Fibroblast of villous mesenchyme (primary cell): ENCODE data around the gene TMEM97. TPM values are rescaled to one million over a fixed set of nuclear protein-coding genes. Genes with fewer than 3 reads are reported as not detected.

Experiments used
- DNase-seq: peaks from one replicate; pipeline ENCODE4 v3.0.0-alpha.2; 2010; ENCODE audit warnings: low read depth
- H3K4me3 ChIP-seq: 2 replicates; pipeline ENCODE4 v1.5.1; 2011; ENCODE audit warnings: low read depth, mild to moderate bottlenecking, low read length
- CTCF ChIP-seq: IDR thresholded peaks from 2 replicates; pipeline ENCODE4 v1.5.1; 2012; ENCODE audit warnings: low read depth, mild to moderate bottlenecking, low read length; ENCODE audit not compliant: insufficient read depth
- total RNA-seq: library from RNA; depleted of rRNA; stranded (reverse); fragments of >200 nt; gene quantifications from 2 replicates; pipeline ENCODE4 v1.2.3, GENCODE V29; 2012

The TMEM97 gene
- total RNA-seq, 1 donor: 47.1 TPM

GRCh38 chr17:28348979-28349378 lies 30.0 kb downstream of the TMEM97 start:
- no peak for TF ChIP-seq CTCF
- DNase-seq: no peak
- H3K4me3 ChIP-seq: no peak overlapping the region

DNA sequence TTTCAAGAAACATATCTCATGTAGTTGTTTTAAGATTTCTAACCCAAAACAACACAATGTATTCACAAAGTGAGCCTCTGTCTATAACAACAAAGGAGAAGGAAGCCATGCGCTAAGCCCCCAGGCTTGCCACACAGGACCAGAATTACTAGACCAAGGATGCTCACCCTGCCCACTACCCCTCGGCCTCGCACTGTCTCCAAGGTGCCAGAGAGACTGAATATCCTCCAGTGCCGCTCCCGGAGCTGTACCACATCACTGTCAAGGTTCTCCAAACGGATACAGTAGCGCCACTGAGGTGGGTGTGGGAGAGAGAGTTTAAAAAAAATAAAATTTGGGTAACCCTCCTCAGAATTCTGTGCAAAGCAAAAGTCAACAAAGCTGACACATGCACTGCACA lies 31.3 kb downstream of the TMEM97 start:
- no peak for TF ChIP-seq CTCF
- no peak overlapping the region for H3K4me3 ChIP-seq
- DNase-seq: no peak

- peak; percentile 95 for DNase-seq
- TF ChIP-seq CTCF: peak; percentile 12
- H3K4me3 ChIP-seq: peak within 1 kb of the TSS; percentile 88
Observed at GRCh38 chr17:28357061-28357900, 38.3 kb downstream of the TMEM97 start, which contains the start of gene POLDIP2. Gene POLDIP2 (minus strand): TSS chr17:28357527. CDS start chr17:28357448, 79 bp downstream.

DNA sequence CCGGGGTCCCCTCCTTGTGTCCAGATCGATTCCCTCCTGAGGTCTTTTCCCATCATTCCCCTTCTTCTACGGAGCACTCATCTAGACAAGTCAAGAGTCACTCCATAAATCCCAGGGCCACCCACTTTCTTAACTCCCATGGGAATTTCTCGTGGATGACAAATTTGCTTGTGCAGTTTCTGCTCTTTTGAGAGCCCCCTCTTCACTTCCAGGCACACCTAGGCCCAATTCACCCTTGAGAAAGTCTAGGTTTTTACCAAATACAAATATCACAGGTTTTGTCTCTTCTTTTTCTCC lies 38.8 kb downstream of the TMEM97 start:
- DNase-seq: no peak
- H3K4me3 ChIP-seq: peak overlapping the region; percentile 88
- no peak for TF ChIP-seq CTCF

DNA sequence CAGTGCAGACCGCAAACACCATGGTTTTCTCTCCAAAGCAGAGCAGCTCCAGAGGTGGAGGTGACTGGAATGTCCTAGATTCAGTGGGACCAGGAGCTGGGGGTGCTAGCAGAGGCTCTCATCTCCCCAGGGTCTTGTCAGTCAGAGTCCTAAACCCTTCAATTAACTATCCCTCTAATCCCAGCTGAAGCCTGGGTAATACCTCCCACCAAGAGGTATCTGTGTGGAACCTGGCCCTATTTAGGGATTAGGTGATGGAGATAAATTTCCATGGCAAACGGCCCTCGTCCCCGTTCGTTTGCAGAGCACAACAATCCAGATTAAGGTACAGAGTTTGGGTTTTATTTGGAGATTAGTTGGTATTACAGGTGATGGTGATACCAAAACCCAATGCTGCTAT lies 44.2 kb downstream of the TMEM97 start:
- DNase-seq: no peak
- no peak for TF ChIP-seq CTCF
- no peak overlapping the region for H3K4me3 ChIP-seq

DNA sequence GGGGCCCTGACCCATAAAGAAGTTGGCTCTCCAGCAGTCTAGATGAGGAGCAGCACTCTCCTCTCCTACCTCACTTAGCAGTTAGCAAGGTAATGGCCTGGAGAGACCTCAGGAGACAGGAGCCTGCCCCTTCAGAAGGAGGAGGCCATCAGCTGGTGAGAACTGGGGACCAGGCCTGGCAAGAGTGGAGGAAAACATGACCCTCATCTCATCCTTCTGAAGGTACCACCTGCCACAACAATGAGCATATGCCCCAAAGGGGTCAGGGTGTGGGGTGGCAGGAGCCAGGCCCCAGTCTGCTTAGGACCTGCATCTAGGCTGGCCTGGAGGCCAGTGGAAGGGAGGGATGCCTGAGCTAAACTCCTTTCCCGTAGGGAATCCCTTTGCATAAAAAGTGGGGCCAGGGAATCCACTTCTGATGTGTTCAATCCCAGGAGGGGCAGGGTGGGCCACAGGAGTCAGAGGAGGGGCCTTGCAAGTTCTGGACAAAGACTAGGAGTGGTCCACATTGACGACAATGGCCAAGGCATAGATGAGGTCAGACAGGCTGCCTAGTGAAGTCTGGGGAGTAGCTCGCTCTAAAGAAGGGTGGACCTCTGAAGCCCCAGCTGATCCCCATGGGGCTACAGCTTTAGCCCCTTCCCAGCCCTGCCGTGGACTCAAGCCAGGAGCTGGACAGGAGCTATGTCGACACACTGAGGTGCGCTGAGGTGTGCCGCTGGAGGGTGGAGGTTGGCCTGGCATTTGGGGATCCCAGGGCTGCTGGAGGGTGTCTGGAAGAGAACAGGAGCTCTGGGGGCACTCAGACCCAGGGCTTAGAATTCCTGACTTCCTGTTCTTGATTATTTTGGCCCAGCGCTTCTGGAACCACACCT lies 45.0 kb downstream of the TMEM97 start:
- TF ChIP-seq CTCF: no peak
- no peak overlapping the region for H3K4me3 ChIP-seq
- DNase-seq: no peak
